ENCODE data around the gene NAA25.
"Not testable (repeated sequence)": the region's sequence is repeated elsewhere in the genome, so short reads cannot be mapped to it uniquely, and the experiment has no call there.

NAA25 gene

DNA sequence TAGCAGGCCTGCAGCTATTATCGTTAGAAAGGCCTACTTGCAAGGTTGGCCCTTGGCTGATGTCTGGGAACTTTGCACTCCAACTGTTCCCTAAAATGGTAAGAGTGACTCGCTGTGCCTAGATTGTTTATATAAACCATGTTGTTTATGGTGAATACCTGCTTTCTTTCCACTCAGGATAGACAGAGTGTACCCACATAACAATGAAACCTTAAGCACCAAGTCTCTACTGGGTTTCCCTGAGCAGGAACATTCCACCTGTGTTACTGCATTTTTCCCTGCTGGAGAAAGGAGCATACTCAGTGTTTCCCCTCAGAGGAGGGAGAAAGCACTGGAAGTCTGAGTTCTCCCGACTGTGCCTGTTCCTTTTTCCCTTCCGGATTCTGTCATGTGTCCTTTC lies 62.6 kb downstream of the NAA25 start:
- no peak for DNase-seq (ENCODE audit: low read depth, low spot score)
- H3K9me3 ChIP-seq (ENCODE audit: low read depth, low read length): no peaks in the 10 kb centered on the region
- H3K36me3 ChIP-seq (ENCODE audit: insufficient read depth, low read length): peaks cover 83% of the 10 kb centered on the region
- no peak overlapping the region for H3K9ac ChIP-seq (ENCODE audit: insufficient read length)
- peak overlapping the region; percentile 29; the same call in 1 of the 2 replicates for H3K27ac ChIP-seq
- TF ChIP-seq FOXP2 (optimal IDR thresholded peaks at IDR 0.05; ENCODE audit: control extremely low read depth, extremely low read length, insufficient read depth): no peak
- no peak for TF ChIP-seq POLR2AphosphoS5 (IDR thresholded peaks at IDR 0.05; ENCODE audit: borderline replicate concordance, low read depth, low read length)
- no peak for TF ChIP-seq EZH2 (IDR thresholded peaks at IDR 0.05)
- H3K4me3 ChIP-seq: no peak overlapping the region

DNA sequence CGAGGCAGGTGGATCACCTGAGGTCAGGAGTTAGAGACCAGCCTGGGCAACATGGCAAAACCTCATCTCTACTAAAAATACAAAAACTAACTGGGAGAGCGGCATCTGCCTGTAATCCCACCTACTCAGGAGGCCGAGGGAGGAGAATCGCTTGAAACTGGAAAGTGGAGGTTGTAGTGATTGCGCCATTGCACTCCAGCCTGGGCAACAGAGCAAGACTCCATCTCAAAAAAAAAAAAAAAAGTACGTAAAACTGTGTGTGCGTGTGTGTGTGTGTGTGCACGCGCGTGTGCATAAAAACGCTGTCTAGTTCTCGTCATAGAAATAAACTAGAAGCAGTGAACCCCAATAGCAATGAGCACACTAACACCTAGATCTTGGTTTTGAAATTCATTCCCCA lies 72.0 kb downstream of the NAA25 start:
- H3K9ac ChIP-seq (ENCODE audit: insufficient read length): not testable (repeated sequence)
- peaks cover 90% of the 10 kb centered on the region for H3K36me3 ChIP-seq (ENCODE audit: insufficient read depth, low read length)

DNA sequence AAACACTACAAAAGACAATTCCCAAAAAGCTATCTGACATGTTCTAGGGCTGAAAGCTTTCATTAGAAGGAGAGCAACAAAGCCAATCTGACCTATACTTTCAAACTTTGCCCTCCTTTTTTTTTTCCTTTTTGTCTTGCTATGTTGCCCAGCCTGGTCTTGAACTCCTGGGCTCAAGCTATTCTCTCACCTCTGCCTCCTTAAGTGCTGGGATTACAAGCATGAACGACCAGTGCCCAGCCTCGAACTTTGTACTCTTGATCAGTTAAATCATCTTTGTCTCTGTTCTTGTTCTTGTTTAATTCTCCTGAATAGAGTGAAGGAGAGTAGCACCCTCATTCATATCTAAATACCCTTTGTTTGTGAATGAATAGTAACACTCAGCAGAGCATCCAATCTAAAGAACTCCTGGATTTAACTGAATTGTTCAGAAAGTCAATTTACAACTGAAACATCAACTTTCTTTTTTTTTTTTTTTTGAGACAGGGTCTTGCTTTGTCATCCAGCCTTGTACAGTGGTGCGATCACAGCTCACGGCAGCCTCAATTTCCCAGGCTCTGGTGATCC lies 73.3 kb downstream of the NAA25 start:
- Histone ChIP-seq H3K36me3 (ENCODE audit: insufficient read depth, low read length) (peaks cover 90% of the 10 kb centered on the region), H3K9me3 (ENCODE audit: low read depth, low read length) (no peaks in the 10 kb centered on the region)
- TF ChIP-seq FOXP2 (optimal IDR thresholded peaks at IDR 0.05; ENCODE audit: control extremely low read depth, extremely low read length, insufficient read depth) (no peak), POLR2AphosphoS5 (IDR thresholded peaks at IDR 0.05; ENCODE audit: borderline replicate concordance, low read depth, low read length) (no peak), EZH2 (IDR thresholded peaks at IDR 0.05) (no peak)

More for the DNA sequence above, 72.0 kb downstream of the NAA25 start:
- not testable (repeated sequence) for H3K27ac ChIP-seq; DNase-seq (ENCODE audit: low read depth, low spot score); H3K9me3 ChIP-seq (ENCODE audit: low read depth, low read length); H3K4me3 ChIP-seq

DNA sequence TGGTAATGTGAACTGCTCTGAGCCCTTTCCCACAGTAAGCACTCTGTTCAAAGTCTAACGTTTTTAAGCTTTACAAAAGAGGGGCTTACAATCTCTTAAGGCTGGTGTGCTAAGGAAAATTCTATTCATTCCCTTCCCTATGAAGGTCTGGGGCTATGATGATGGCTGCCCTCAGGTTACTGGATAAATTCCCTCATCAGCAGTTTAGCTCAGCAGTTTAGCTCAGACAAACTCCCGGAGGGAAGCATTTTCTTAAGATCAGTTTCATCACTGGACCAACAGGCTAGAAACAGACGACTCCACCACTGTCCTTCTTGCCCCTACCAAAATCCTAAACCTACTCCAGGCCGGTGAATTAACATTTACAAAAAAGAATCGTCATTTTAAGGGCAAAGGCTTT lies 76.3 kb downstream of the NAA25 start:
- DNase-seq (ENCODE audit: low read depth, low spot score): no peak
- no peak overlapping the region for H3K9ac ChIP-seq (ENCODE audit: insufficient read length)
- peaks cover 84% of the 10 kb centered on the region for H3K36me3 ChIP-seq (ENCODE audit: insufficient read depth, low read length)
- H3K27ac ChIP-seq: no peak overlapping the region
- no peaks in the 10 kb centered on the region for H3K9me3 ChIP-seq (ENCODE audit: low read depth, low read length)
- TF ChIP-seq POLR2AphosphoS5 (IDR thresholded peaks at IDR 0.05; ENCODE audit: borderline replicate concordance, low read depth, low read length): no peak
- no peak for TF ChIP-seq FOXP2 (optimal IDR thresholded peaks at IDR 0.05; ENCODE audit: control extremely low read depth, extremely low read length, insufficient read depth)
- TF ChIP-seq EZH2 (IDR thresholded peaks at IDR 0.05): no peak
- H3K4me3 ChIP-seq: no peak overlapping the region

More for the DNA sequence above, 73.3 kb downstream of the NAA25 start:
- H3K4me3 ChIP-seq: no peak overlapping the region
- H3K9ac ChIP-seq (ENCODE audit: insufficient read length): no peak overlapping the region
- H3K27ac ChIP-seq: 0 out of 2 replicates have a peak overlapping the region, but pooled peaks have one; percentile 1
- DNase-seq (ENCODE audit: low read depth, low spot score): no peak

DNA sequence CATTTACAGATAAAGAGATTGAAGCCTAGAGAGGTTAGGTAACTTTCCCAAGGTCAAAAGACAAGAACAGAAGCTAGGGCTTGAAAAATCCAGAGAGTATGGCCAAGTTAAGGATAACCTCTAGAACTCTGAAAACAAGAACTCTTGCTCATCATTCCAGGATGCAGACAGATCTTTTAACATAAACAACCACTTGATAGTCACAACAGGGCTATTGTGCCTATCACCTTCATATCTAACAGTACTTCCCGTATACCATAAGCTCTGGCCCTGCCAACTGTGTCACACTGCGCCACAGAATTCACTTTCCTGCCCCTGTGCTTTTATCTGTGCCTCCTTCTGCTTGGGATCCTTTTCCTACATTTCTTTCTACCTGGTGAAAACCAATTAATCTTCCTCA lies 77.1 kb downstream of the NAA25 start:
- Histone ChIP-seq H3K9me3 (ENCODE audit: low read depth, low read length) (no peaks in the 10 kb centered on the region), H3K27ac (no peak overlapping the region), H3K9ac (ENCODE audit: insufficient read length) (no peak overlapping the region), H3K36me3 (ENCODE audit: insufficient read depth, low read length) (peaks cover 78% of the 10 kb centered on the region), H3K4me3 (no peak overlapping the region)
- TF ChIP-seq FOXP2 (optimal IDR thresholded peaks at IDR 0.05; ENCODE audit: control extremely low read depth, extremely low read length, insufficient read depth): no peak
- TF ChIP-seq EZH2 (IDR thresholded peaks at IDR 0.05): no peak
- no peak for TF ChIP-seq POLR2AphosphoS5 (IDR thresholded peaks at IDR 0.05; ENCODE audit: borderline replicate concordance, low read depth, low read length)
- DNase-seq (ENCODE audit: low read depth, low spot score): no peak

DNA sequence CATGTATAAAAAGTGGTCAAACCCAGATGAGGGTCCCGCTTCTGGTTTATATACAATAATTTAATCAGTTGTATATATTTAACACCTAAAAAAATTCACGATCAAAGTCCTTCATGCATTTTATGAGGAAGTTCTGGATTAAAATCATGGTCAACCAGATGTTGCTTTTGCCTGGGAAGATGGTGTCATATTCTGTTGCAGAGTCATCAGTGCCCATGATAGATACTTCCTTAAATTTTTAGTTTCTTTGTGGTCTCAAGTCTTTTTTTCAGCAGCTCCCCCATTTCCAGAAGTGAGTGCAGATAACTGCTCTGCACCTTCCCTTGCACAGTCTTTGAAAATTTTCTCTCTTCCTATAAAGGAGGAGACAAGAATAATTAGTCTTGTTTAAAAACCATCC lies 79.3 kb downstream of the NAA25 start:
- no peak for DNase-seq (ENCODE audit: low read depth, low spot score)
- H3K36me3 ChIP-seq (ENCODE audit: insufficient read depth, low read length): peaks cover 64% of the 10 kb centered on the region
- no peak overlapping the region for H3K9ac ChIP-seq (ENCODE audit: insufficient read length)

DNA sequence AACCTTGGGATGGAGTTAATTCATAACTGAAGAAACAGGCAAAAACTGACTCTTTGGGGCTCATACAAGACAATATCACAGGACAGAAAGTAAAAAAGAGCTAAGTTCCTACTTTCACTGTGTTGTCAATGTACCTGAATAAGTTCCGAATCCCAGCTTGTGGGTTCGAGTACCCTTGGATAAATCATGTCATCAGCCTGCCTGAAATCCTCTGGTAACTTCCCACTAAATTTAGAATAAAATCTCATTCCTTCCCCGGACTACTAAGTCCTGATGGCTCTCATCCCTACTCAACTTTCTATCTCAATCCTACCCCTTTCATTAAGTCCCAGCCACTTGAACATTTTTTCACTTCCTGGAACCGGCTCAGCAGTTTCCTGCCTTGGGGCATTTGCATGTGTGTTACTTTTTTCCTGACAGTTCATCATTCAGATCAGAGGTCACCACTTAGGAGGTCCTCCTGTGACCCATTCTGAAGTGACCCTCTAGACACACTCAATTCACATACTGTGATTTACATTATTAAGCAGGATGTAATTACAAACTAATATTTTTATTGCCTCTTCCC lies 82.7 kb downstream of the NAA25 start:
- H3K36me3 ChIP-seq (ENCODE audit: insufficient read depth, low read length): peaks cover 65% of the 10 kb centered on the region
- TF ChIP-seq EZH2 (IDR thresholded peaks at IDR 0.05) (no peak), POLR2AphosphoS5 (IDR thresholded peaks at IDR 0.05; ENCODE audit: borderline replicate concordance, low read depth, low read length) (peak; percentile 43; the same call in 1 of the 2 replicates), FOXP2 (optimal IDR thresholded peaks at IDR 0.05; ENCODE audit: control extremely low read depth, extremely low read length, insufficient read depth) (no peak)
- H3K27ac ChIP-seq: peak overlapping the region; percentile 86
- peak overlapping the region; percentile 23 for H3K9ac ChIP-seq (ENCODE audit: insufficient read length)
- peak overlapping the region; percentile 23 for H3K4me3 ChIP-seq
- DNase-seq (ENCODE audit: low read depth, low spot score): no peak
- no peaks in the 10 kb centered on the region for H3K9me3 ChIP-seq (ENCODE audit: low read depth, low read length)

More for the DNA sequence above, 79.3 kb downstream of the NAA25 start:
- TF ChIP-seq FOXP2 (optimal IDR thresholded peaks at IDR 0.05; ENCODE audit: control extremely low read depth, extremely low read length, insufficient read depth): no peak
- no peak for TF ChIP-seq EZH2 (IDR thresholded peaks at IDR 0.05)
- TF ChIP-seq POLR2AphosphoS5 (IDR thresholded peaks at IDR 0.05; ENCODE audit: borderline replicate concordance, low read depth, low read length): no peak
- Histone ChIP-seq H3K27ac (no peak overlapping the region), H3K4me3 (no peak overlapping the region), H3K9me3 (ENCODE audit: low read depth, low read length) (no peaks in the 10 kb centered on the region)

DNA sequence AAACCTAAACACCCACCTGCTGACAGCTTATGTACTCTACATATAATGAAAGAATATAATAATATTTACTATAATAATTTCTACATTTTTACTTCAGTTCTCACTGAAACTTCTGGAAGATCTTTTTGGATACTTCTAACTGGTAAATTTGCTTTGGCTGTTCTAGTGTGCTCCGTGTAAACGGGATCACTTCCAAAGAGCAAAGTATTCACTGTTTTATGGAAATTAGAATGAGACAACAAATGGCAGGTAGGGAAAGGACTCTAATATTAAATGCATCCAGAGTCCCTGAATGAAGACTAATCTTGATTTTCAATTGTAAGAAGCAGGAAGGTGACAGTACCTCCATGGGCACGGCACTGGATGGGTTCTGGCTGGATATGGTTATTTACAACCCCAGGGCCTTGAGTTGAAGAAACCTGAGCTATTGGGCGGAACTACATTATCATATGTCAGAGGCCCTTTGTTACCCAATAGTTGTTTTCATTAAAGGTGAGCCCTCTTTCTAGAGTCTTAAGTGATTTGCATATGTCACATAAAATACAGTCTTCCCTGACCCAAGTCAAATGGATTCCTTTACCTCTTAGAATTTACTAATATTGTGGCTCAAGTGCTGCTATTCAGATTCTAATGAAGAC lies 84.7 kb downstream of the NAA25 start:
- H3K36me3 ChIP-seq (ENCODE audit: insufficient read depth, low read length): peaks cover 69% of the 10 kb centered on the region
- DNase-seq (ENCODE audit: low read depth, low spot score): no peak

More for the DNA sequence above, 84.7 kb downstream of the NAA25 start:
- Histone ChIP-seq H3K9me3 (ENCODE audit: low read depth, low read length) (no peaks in the 10 kb centered on the region), H3K9ac (ENCODE audit: insufficient read length) (no peak overlapping the region), H3K4me3 (no peak overlapping the region), H3K27ac (no peak overlapping the region)
- TF ChIP-seq FOXP2 (optimal IDR thresholded peaks at IDR 0.05; ENCODE audit: control extremely low read depth, extremely low read length, insufficient read depth) (no peak), EZH2 (IDR thresholded peaks at IDR 0.05) (no peak), POLR2AphosphoS5 (IDR thresholded peaks at IDR 0.05; ENCODE audit: borderline replicate concordance, low read depth, low read length) (no peak)
